Right lobe of liver (tissue), 6 donors: ENCODE results near the gene PAX8. TPM values are rescaled to one million over a fixed set of nuclear protein-coding genes. Genes with fewer than 3 reads are reported as not detected.

ENCODE experiments used
- ATAC-seq, 4 donors: fragments of 200-7000 bp; cut with Tn5 transposase; one replicate each; pipeline ENCODE4 v1.9.1; 2020; ENCODE audit warnings: mild to moderate bottlenecking in 4 of 4, moderate library complexity in 4 of 4
- DNase-seq, 3 donors: peaks; one replicate each; pipeline ENCODE4 v3.0.0-alpha.2; 2020
- H3K27ac ChIP-seq, 3 donors: fragments of 200-600 bp; one replicate each; pipeline ENCODE4 v1.8.0; 2022
- H3K27me3 ChIP-seq, 2 donors: fragments of 200-600 bp; one replicate each; pipeline ENCODE4 v1.8.0; 2022
- H3K36me3 ChIP-seq, 4 donors: fragments of 200-600 bp; sonication (generic) in 1 of 4; one replicate each; pipeline versions ENCODE4 v1.5.1 to v1.8.0; 2017 to 2022; ENCODE audit warnings: control low read depth in 1 of 4
- H3K4me1 ChIP-seq, 4 donors: fragments of 200-600 bp; sonication (generic) in 1 of 4; one replicate each; pipeline versions ENCODE4 v1.5.1 to v1.8.0; 2017 to 2022; ENCODE audit warnings: control low read depth in 1 of 4
- H3K4me3 ChIP-seq, 3 donors: fragments of 200-600 bp; one replicate each; pipeline ENCODE4 v1.8.0; 2022
- H3K9me3 ChIP-seq, 4 donors: fragments of 200-600 bp; sonication (generic) in 1 of 4; one replicate each; pipeline versions ENCODE4 v1.5.1 to v1.8.0; 2017 to 2022; ENCODE audit warnings: control low read depth in 1 of 4
- CTCF ChIP-seq, 4 donors: fragments of 200-600 bp in 3 of 4; fragments of 450-650 bp in 1 of 4; IDR thresholded peaks; one replicate each; pipeline versions ENCODE4 v1.5.1 to v1.8.0; 2016 to 2022; ENCODE audit warnings: antibody characterized with exemption in 4 of 4, mild to moderate bottlenecking in 2 of 4
- POLR2A ChIP-seq: fragments of 450-650 bp; IDR thresholded peaks from one replicate; pipeline ENCODE4 v1.6.1; 2017; ENCODE audit warnings: antibody characterized with exemption, mild to moderate bottlenecking
- WGBS: methylation state at CpG from one replicate; pipeline ENCODE4 v1.1.6; 2018; ENCODE audit warnings: low coverage, low lambda C conversion rate; ENCODE audit not compliant: insufficient coverage; ENCODE audit errors: missing lambda C conversion rate; 5-methylcytosine and 5-hydroxymethylcytosine counted together
- intact Hi-C, 2 donors: fragments of 100-400 bp; cut with DNase I; formaldehyde crosslinking; loops; one replicate each; pipeline versions ENCODE4 v1.11.2 to v1.14.1; 2022
- total RNA-seq, 6 experiments: library from RNA; depleted of rRNA in 2 of 6; stranded (reverse); fragments of >200 nt in 2 of 6; fragmentation: NEBNext Ultra II Directional in 3 of 6; extraction: Animal tissue kit (Norgen Biotek cat#: 25700) in 3 of 6; gene quantifications; one replicate each; pipeline versions ENCODE4 v1.1.0 to v1.2.4, GENCODE V29; 2016 to 2023
- donor health status: DM: no; HTN: yes; CAD: no.
- donor health status: DM: no; HTN: no; CAD: no.
- donor health status: DM: no; HTN: no; CAD: no.
- donor health status: DM: no; HTN: yes; CAD: no.
- donor health status: DM: no; HTN: yes; CAD: no.

PAX8 gene
- total RNA-seq, 6 experiments from 2014 or later, result 0.27 to 1.9 (median 0.86) TPM

GRCh38 chr2:113263546-113263945, 15.2 kb downstream of the PAX8 start:
- ATAC-seq (peak in 3 of 4 donors; percentile 27 to 67 (median 31)), DNase-seq (no peak)
- Histone ChIP-seq H3K4me3 (no peak overlapping the region), H3K36me3 (no peaks in the 10 kb centered on the region), H3K9me3 (no peaks in the 10 kb centered on the region), H3K4me1 (peaks cover 0 to 32% (median 14%) of the 10 kb centered on the region in 4 donors), H3K27me3 (no peaks in the 10 kb centered on the region), H3K27ac (peak overlapping the region; percentile 30 to 54 (median 47))
- TF ChIP-seq POLR2A (no peak), CTCF (IDR thresholded peaks at IDR 0.05) (no peak)
- 30% methylated on average over 1 of the region's 1 CpG for WGBS
- intact Hi-C loops, result no loop called here

GRCh38 chr2:113260991-113261390, 17.7 kb downstream of the PAX8 start:
- Histone ChIP-seq H3K36me3 (no peaks in the 10 kb centered on the region), H3K9me3 (no peaks in the 10 kb centered on the region), H3K4me1 (peaks cover 0 to 32% (median 14%) of the 10 kb centered on the region in 4 donors), H3K27me3 (no peaks in the 10 kb centered on the region), H3K4me3 (no peak overlapping the region), H3K27ac (no peak overlapping the region)
- TF ChIP-seq POLR2A (no peak), CTCF (IDR thresholded peaks at IDR 0.05) (no peak)
- 60% methylated on average over 2 of the region's 6 CpGs for WGBS
- intact Hi-C loops, result no loop called here
- DNase-seq (no peak), ATAC-seq (no peak)

- Histone ChIP-seq H3K27ac (no peak overlapping the region), H3K36me3 (no peaks in the 10 kb centered on the region), H3K4me3 (no peak overlapping the region), H3K27me3 (no peaks in the 10 kb centered on the region), H3K9me3 (no peaks in the 10 kb centered on the region), H3K4me1 (peaks cover 0 to 12% (median 6%) of the 10 kb centered on the region in 4 donors)
- intact Hi-C loops, result no loop called here
- WGBS, result 94% methylated on average over 6 of the region's 6 CpGs
- no peak for ATAC-seq
- no peak for DNase-seq
- TF ChIP-seq POLR2A, result no peak
- no peak for TF ChIP-seq CTCF (IDR thresholded peaks at IDR 0.05)
These were observed 20.1 kb downstream of the PAX8 start for GRCh38 chr2:113258471-113259147.

GRCh38 chr2:113257516-113258264, 21.0 kb downstream of the PAX8 start:
- peaks cover 0 to 3% (median 2%) of the 10 kb centered on the region in 4 donors for H3K4me1 ChIP-seq
- no peaks in the 10 kb centered on the region for H3K9me3 ChIP-seq
- intact Hi-C loops, result no loop called here
- DNase-seq (no peak), ATAC-seq (peak in 1 of 4 donors; percentile 32)
- TF ChIP-seq CTCF (IDR thresholded peaks at IDR 0.05) (no peak), POLR2A (no peak)
- H3K36me3 ChIP-seq, result no peaks in the 10 kb centered on the region
- 74% methylated on average over 5 of the region's 7 CpGs for WGBS
- no peak overlapping the region for H3K27ac ChIP-seq
- no peak overlapping the region for H3K4me3 ChIP-seq
- no peaks in the 10 kb centered on the region for H3K27me3 ChIP-seq
